ENCODE measurements around the gene EED. TPM values are rescaled to one million over a fixed set of nuclear protein-coding genes. Genes with fewer than 3 reads are reported as not detected.

Gene EED, protein sequence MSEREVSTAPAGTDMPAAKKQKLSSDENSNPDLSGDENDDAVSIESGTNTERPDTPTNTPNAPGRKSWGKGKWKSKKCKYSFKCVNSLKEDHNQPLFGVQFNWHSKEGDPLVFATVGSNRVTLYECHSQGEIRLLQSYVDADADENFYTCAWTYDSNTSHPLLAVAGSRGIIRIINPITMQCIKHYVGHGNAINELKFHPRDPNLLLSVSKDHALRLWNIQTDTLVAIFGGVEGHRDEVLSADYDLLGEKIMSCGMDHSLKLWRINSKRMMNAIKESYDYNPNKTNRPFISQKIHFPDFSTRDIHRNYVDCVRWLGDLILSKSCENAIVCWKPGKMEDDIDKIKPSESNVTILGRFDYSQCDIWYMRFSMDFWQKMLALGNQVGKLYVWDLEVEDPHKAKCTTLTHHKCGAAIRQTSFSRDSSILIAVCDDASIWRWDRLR
- 10 to 100 TPM; 14.3 to 14.8 TPM for total RNA-seq
- long read RNA-seq, transcript EED-201 (12 exons, 2,223 nt): major isoform, 10 of 19 reads
- long read RNA-seq, partial matches to known transcripts: 1 of 19 reads
- long read RNA-seq, other reads (novel, unspliced or antisense): 4 of 19 reads

DNA sequence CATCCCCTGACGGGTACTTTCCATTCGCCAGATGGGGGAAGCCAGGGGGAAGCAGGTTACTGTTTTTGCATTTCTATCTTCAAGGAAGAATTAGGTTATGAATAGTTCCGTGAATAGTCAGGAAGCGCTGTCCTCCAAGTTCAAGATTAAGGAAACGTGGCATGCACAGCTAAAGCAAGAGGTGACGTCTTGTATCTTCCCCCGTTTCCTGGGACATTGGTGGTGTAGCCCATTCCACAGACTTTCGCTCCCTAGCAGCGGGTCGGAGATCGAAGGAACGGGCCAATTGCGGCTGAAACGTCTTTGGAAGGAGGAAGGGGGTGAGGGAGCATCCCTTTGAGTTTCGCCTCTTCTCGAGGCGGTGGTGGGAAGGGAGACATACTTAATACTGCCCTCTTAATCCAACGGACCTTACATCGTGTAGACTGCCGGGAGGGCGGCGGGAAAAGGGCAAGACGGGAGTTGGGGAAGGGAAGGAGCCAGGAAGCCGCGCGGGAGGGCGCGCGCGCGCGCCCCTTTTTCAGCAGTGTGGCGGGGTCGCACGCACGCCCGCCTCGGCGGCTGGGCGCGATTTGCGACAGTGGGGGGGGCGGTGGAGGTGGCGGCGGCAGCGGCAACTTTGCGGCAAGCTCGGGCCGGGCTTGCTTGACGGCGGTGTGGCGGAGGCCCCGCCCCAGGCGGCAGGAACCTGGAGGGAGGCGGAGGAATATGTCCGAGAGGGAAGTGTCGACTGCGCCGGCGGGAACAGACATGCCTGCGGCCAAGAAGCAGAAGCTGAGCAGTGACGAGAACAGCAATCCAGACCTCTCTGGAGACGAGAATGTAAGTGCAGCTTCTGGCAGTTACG lies at the start of gene EED:
Gene EED, plus strand, starts transcription at position 232 of the 847 bp plus-strand sequence. Its CDS starts 477 bp downstream, at position 709.
- intact Hi-C loops (cut with DNase I): loop anchor here in 1 of 2 donors (10.0 kb wide), 1 partner anchor 390 kb away; the partner anchor contains the start of gene CCDC83
- ATAC-seq: peak; percentile 95 to 97
- DNase-seq: peak; percentile 96

DNA sequence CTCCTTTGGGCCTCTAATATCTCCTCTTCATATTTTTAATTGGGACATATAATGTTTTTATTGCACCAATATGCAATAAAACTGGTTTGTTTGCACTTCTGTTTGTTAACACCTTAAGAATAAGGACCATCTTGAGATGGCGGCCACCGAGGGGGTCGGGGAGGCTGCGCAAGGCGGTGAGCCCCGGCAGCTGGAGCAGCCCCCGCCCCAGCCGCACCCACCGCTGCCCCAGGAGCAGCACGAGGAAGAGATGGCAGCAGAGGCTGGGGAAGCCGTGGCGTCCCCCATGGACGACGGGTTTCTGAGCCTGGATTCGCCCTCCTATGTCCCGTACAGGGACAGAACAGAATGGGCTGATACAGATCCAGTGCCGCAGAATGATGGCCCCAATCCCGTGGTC lies 49.6 kb upstream of the EED start:
- intact Hi-C loops (cut with DNase I): loop anchor here (5.0 kb wide), 3 partner anchors 128 to 153 kb away; partner anchors contain the start of gene PICALM (in 1 of the 2)
- ATAC-seq (no peak), DNase-seq (no peak)

DNA sequence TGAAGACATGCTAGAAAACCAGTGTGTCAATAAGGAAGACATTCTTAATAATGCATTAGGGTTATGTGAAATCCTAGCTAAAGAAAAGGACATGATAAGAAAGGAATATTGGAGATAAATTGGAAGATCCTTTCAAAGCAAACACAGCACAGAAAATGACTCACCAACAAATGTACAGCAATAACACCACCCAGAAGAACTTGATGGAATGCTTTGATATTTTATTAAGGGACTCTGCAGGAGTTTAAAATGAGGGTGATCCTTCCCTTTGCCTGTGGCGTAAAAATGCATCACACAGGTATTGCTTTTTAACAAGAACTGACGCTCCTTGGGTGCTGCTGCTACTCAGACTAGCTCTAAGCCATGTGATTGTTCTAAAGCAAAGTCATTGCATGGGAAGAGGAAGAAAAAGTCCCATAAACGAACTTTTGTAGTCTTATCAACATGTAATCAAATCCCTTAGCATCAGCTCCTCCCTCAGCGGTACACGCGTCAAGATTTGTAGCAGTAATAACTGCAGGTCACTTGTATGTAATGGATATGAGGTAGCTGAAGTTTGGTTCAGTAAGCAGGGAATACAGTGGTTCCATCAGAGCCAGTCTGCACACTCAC lies 48.4 kb upstream of the EED start:
- ATAC-seq: no peak

DNA sequence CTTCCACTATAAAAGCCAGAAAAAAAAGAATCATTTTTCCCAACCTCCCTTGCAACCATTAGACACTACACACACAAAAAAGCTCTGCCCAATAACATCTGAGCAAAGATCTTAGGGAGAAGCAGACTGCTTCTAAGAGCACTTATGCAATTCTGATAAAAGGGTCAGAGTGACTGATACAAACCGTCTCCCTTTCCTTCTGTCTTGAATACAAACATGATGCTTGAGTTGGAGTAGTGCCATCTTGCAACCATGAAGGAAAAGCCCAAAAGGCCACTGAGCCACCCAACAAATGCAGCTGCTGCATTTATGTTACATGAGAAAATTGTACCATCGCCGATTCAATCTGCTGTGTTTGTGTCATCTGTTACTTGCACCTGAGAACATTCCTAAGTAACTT lies 47.6 kb upstream of the EED start:
- ATAC-seq (no peak), DNase-seq (no peak)
- intact Hi-C loops (cut with DNase I): loop anchor here in 1 of 2 donors (5.0 kb wide), 1 partner anchor 150 kb away; no protein-coding TSS in a partner anchor

More for the DNA sequence above, 48.4 kb upstream of the EED start:
- intact Hi-C loops (cut with DNase I): loop anchor here in 1 of 2 donors (5.0 kb wide), 1 partner anchor 149 kb away; no protein-coding TSS in a partner anchor
- no peak for DNase-seq

DNA sequence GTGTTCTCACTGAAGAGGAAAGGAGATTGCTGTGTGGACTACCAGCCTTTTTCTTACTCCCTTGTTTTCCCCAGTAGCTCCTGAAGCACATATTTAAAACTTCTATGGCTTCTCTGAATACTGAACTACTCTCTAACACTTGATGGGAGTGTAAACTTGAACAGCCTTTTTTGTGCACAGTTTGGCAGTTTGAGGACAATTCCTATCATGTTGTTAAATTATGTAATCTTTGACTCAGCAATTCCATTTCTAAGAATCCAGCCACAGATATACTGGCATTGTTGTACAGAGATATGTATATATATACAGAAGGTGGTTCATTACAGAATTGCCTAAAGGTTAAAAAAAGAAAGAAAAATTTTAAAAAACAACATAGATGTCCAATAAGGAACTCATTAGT lies 47.1 kb upstream of the EED start:
- no peak for DNase-seq
- intact Hi-C loops (cut with DNase I): loop anchor here in 1 of 2 donors (5.0 kb wide), 1 partner anchor 150 kb away; no protein-coding TSS in a partner anchor
- no peak for ATAC-seq

DNA sequence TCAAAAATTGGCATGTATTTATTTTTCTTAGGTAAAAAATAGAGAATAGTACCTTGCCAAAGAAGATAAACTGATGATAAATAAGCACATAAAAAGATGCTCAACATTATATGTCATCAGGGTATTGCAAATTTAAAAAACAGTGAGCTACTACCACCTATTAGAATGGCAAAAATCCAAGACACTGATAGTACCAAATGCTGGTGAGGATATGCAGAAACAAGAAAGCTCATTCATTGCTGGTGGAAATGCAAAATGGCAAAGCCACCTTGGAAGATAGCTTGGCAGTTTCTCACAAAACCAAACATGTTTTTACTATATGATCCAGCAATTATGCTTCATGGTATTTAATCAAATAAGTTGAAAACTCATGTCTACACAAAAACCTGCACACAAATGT lies 46.4 kb upstream of the EED start:
- no peak for DNase-seq
- ATAC-seq: no peak
- intact Hi-C loops (cut with DNase I): loop anchor here in 1 of 2 donors (5.0 kb wide), 1 partner anchor 151 kb away; no protein-coding TSS in a partner anchor

DNA sequence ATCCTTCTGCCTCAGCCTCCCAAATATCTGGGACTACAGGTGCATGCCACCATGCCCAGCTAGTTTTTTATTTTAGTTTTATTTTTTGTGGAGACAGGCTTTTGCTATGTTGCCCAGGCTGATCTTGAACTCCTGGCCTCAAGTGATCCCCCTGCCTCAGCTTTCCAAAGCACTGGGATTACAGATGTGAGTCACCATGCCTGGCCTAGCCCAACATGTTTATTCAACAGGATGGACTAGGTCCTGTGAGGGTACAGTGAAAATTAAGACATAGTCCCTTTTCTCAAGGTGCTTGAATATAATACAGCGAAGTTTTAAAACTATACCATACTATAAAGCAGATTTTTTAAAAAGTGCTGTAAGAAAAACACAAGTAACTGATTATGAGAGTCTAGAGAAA lies 45.2 kb upstream of the EED start:
- intact Hi-C loops (cut with DNase I): loop anchor here in 1 of 2 donors (5.0 kb wide), 1 partner anchor 152 kb away; no protein-coding TSS in a partner anchor
- ATAC-seq (no peak), DNase-seq (no peak)

DNA sequence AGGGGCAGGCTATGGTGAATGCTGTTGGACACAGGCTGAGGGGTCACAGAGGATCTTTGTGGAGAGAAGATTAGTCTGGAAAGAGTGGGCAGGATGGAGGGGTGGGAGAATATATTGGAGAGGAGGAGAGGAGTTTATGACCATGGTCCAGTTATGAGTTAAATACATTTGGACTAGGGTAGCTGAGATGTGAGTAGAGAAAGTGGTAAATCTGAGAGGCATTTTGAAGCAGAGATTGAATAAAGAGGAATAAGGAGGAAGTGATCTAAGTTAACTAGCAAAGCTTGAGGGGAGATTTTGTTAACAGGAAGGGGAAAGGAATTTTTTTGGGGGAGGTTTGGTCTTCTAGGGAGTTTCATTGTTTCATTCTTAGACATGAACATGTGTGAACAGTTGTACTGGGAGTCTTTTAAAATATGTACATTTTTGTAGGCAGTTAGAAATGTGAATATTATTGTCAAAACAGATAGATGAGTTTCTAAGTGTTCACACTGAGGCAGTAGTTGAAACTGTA lies 43.1 kb upstream of the EED start:
- ATAC-seq (no peak), DNase-seq (no peak)
- intact Hi-C loops (cut with DNase I): loop anchor here in 1 of 2 donors (10.0 kb wide), 1 partner anchor 257 kb away; no protein-coding TSS in a partner anchor

DNA sequence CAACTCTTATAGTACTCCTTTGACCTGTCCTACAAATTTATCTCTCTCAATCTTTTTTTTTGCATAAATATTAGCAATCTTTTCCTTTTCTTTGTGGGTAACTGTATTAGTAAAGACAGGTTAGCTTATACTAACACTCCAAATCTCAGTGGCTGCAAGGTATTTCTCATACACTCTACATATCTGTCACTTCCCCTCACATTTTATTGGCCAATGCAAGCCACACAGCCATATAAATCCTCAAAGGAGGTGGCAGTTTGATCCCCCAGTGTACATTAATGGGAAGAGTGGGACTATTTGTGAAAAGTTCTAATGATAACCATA lies 42.6 kb upstream of the EED start:
- peak in 1 of 2 donors; percentile 49 for ATAC-seq
- intact Hi-C loops (cut with DNase I): loop anchor here in 1 of 2 donors (10.0 kb wide), 1 partner anchor 257 kb away; no protein-coding TSS in a partner anchor
- DNase-seq: no peak

DNA sequence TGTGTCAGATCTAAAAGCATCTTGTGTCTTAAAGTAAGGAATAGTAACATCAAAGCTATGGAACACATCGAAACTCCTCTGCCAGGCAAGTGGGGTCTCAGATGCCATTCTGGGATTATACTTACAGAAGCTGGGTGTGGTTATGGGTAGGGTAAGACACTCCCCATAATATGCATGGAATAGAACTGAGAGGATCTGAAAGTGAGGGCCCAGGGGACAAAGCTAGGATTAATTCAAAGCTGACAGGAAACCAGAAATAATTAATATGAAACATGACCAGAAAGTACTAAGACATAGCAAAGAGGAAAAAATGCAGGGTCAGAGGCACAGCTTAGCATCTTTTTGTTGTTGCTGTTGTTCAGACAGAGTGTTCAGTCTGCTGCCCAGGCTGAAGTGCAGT lies 40.2 kb upstream of the EED start:
- intact Hi-C loops (cut with DNase I): loop anchor here in 1 of 2 donors (10.0 kb wide), 1 partner anchor 260 kb away; no protein-coding TSS in a partner anchor
- no peak for ATAC-seq
- DNase-seq: no peak

DNA sequence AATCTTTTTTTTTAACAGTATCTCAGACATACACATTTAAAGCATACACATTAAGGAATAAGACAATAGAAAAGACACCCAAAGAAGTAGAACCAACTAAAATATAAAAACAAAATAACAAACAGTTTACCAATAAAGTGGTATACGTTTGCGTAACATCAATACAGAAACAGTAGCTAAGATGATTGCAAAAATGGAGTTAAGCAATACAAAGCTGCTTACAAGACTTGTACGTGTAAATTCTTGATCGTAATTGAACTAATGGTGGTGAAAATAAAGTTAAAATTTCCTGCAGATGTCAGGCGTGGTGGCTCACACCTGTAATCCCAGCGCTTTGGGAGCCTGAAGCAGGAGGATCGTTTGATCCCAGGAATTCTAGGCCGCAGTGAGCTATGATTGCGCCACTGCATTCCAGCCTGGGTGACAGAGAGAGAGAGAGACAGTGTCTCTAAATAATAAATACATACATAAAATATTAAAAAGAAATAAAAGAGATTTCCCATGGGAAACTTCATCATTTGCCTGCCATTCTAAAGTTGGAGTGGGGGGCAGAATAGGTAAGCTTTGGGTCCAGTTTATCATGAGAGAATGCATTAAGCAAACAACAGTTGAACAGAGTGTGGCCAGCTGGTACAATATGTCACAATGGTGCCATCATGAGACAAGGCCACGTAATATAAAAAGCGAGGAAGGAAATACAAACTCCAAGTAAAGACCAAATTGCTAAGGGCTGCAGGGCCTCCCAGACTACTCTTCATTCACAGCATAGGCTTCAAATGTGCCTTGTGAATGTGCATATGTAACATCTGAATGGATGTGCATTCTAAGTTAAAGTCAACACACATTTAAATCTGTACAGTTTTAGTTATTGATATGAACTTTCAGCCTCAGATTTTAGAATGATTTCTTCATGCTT lies 38.9 kb upstream of the EED start:
- intact Hi-C loops (cut with DNase I): loop anchor here in 1 of 2 donors (10.0 kb wide), 1 partner anchor 261 kb away; no protein-coding TSS in a partner anchor
- ATAC-seq (peak in 1 of 2 donors; percentile 49), DNase-seq (no peak)

DNA sequence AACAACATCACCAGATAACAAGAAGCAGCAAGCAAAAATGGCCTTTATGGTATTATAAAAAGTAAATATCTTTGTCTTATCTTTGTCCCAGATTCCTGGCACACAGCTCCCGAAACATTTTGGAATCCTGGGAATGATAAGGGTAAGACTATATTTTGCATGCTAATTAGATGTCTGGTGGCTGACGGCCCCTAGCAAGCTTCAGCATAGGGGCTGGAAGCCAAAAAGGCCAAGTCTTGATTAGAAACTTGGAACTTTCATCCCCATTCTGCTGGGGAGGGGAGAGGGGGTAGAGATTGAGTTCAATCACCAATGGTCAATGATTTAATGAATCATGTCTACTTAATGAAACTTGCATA lies 38.2 kb upstream of the EED start:
- DNase-seq: no peak
- intact Hi-C loops (cut with DNase I): loop anchor here in 1 of 2 donors (10.0 kb wide), 1 partner anchor 262 kb away; no protein-coding TSS in a partner anchor

DNA sequence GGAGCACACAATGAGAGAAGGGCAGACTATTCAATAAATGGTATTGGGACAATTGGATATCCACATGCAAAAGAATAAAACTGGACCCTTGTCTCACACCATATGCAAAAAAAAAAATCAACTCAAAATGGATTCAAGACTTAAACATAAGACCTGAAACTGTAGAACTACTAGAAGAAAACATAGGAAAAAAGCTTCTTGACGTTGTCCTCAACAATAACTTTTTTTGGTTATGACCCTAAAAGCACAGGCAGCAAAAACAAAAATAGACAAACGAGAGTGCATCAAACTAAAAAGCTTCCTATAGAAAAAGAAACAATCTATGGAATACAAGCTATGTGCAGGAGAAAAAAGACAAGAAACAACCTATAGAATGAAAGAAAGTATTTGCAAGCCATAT lies 37.1 kb upstream of the EED start:
- no peak for DNase-seq
- ATAC-seq: no peak
- intact Hi-C loops (cut with DNase I): loop anchor here in 1 of 2 donors (10.0 kb wide), 1 partner anchor 263 kb away; no protein-coding TSS in a partner anchor

More for the DNA sequence above, 38.2 kb upstream of the EED start:
- no peak for ATAC-seq

DNA sequence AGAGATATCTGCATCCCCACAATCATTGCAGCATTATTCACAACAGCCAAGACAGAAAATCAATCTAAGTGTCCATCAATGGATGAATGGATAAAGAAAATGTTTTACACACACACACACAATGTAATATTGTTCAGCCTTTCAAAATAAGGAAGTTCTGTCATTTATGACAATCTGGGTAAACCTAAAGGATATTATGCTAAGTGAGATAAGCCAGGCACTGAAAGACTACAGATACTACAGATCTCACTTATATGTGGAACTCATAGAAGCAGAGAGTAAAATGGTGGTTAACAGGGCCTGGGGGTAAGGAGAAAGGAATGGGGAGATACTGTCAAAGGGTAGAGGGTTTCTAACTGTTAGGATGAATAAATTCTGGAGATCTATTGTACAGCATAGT lies 36.0 kb upstream of the EED start:
- DNase-seq (no peak), ATAC-seq (no peak)
- intact Hi-C loops (cut with DNase I): loop anchor here in 1 of 2 donors (10.0 kb wide), 1 partner anchor 264 kb away; no protein-coding TSS in a partner anchor

DNA sequence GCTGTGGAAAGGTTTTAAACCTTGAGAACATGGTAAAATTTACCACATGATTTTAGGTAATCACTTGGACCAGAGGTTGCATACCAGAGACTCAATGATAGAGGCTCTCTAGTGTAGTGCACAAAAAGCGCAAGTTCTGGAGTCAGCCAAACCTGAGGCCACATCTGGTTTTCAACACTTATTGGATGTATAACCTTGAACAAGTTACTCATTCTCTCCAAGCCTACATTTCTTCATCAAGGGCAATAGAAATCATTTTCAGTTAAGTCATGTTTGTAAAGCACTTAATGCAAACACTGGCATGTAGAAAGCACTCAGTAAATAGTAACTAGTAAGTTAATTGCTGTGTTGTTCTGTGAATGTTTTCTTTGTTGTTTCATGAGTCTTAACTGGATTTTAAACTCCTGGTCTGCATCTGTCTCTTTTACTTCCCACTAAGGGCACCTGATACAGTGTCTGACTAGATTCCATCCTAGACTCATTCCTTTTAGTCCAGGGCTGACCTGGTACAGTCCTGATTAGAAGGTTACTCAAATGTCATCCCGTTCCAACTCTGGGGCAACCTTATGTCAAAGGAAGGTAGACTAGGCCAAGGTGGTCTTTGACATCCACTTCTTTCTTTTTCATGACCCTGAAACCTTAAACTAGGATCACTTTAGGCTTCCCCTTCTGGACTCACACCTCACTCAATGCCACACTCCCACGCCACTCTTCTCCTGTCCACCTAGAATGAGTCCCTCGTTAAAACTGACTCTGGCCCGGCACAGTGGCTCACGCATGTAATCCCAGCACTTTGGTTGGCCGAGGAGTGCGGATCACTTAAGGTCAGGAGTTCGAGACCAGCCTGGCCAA lies 34.5 kb upstream of the EED start:
- ATAC-seq (no peak), DNase-seq (no peak)
- intact Hi-C loops (cut with DNase I): loop anchor here in 1 of 2 donors (10.0 kb wide), 1 partner anchor 265 kb away; no protein-coding TSS in a partner anchor

DNA sequence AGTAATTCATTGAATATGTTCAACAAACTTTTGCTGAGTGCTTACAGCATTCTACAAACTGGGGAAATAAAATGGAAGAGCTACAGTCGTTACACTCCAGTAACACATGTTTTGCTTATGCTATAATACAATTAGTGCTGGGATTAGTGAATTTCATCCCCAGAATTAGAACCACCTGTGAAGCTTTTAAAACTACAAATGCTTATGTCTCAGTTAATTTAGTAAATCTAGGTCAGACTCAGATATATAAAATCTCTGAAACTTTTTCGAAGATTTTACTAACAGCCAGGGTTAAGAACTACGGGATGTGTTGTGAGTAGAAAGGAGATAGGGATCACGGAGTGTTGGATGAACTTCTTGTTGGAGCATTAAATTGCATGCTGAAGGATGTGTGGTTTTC lies 33.7 kb upstream of the EED start:
- ATAC-seq: no peak
- intact Hi-C loops (cut with DNase I): no loop called here

More for the DNA sequence above, 33.7 kb upstream of the EED start:
- no peak for DNase-seq
